ENCODE measurements around the gene OTUD7B. TPM values are rescaled to one million over a fixed set of nuclear protein-coding genes. Genes with fewer than 3 reads are reported as not detected.
"Not testable (repeated sequence)": the region's sequence is repeated elsewhere in the genome, so short reads cannot be mapped to it uniquely, and the experiment has no call there.

Gene OTUD7B
- total RNA-seq, 1 experiment from 2014 or later = 19.0 TPM

- H3K27me3 ChIP-seq (replicated peaks; ENCODE audit: insufficient read depth, low read depth, low read length, poor library complexity) = no peaks in the 10 kb centered on the region
- no TSS peak for BruUV-seq (replicated peaks)
- TF ChIP-seq EZH2 (IDR thresholded peaks at IDR 0.05; ENCODE audit: borderline replicate concordance, low read depth, low read length, poor library complexity, severe bottlenecking) = no peak
- TF ChIP-seq CTCF (conservative IDR thresholded peaks at IDR 0.05; ENCODE audit: low read depth, low read length) = no peak
- intact Hi-C loops (cut with micrococcal nuclease; ENCODE audit: unreplicated experiment) = no loop called here
- H3K36me3 ChIP-seq (ENCODE audit: insufficient read depth, low read length, poor library complexity, severe bottlenecking) = no peaks in the 10 kb centered on the region
- H3K27ac ChIP-seq (ENCODE audit: low read depth, low read length, poor library complexity, severe bottlenecking) = no peak overlapping the region
- no peaks in the 10 kb centered on the region for H3K9me3 ChIP-seq (ENCODE audit: low read depth, low read length, poor library complexity, severe bottlenecking)
- ChIA-PET CTCF (interaction anchor here (0.9 kb wide), 1 partner anchor 133 kb away, joined by 6 read pairs; no protein-coding TSS in a partner anchor), POLR2A (ENCODE audit: low non-redundant PET) (no interaction called here)
- no peaks in the 10 kb centered on the region for H3K4me1 ChIP-seq (ENCODE audit: insufficient read depth, low read length, poor library complexity, severe bottlenecking)
- no peak for DNase-seq (ENCODE audit: low spot score)
- no peak overlapping the region for H3K4me3 ChIP-seq (ENCODE audit: low read depth, low read length, poor library complexity, severe bottlenecking)
Measured at GRCh38 chr1:150053926-150054325, 43.4 kb upstream of the OTUD7B start.

GRCh38 chr1:150051905-150052412 is 41.4 kb upstream of the OTUD7B start:
- H3K9me3 ChIP-seq (ENCODE audit: low read depth, low read length, poor library complexity, severe bottlenecking); BruUV-seq (replicated peaks); H3K27ac ChIP-seq (ENCODE audit: low read depth, low read length, poor library complexity, severe bottlenecking); CTCF ChIA-PET; H3K27me3 ChIP-seq (replicated peaks; ENCODE audit: insufficient read depth, low read depth, low read length, poor library complexity); POLR2A ChIA-PET (ENCODE audit: low non-redundant PET); H3K4me3 ChIP-seq (ENCODE audit: low read depth, low read length, poor library complexity, severe bottlenecking); H3K4me1 ChIP-seq (ENCODE audit: insufficient read depth, low read length, poor library complexity, severe bottlenecking); H3K36me3 ChIP-seq (ENCODE audit: insufficient read depth, low read length, poor library complexity, severe bottlenecking); DNase-seq (ENCODE audit: low spot score): not testable (repeated sequence)
- intact Hi-C loops (cut with micrococcal nuclease; ENCODE audit: unreplicated experiment) = loop anchor here (2.0 kb wide), 1 partner anchor 89 kb away; no protein-coding TSS in a partner anchor

- H3K4me1 ChIP-seq (ENCODE audit: insufficient read depth, low read length, poor library complexity, severe bottlenecking) = no peaks in the 10 kb centered on the region
- TF ChIP-seq CTCF (conservative IDR thresholded peaks at IDR 0.05; ENCODE audit: low read depth, low read length) (no peak), EZH2 (IDR thresholded peaks at IDR 0.05; ENCODE audit: borderline replicate concordance, low read depth, low read length, poor library complexity, severe bottlenecking) (no peak)
- ChIA-PET POLR2A (ENCODE audit: low non-redundant PET) (interaction anchor here (0.7 kb wide), 1 partner anchor 123 kb away, joined by 3 read pairs; no protein-coding TSS in a partner anchor), CTCF (interaction anchor here (1.0 kb wide), 1 partner anchor 163 kb away, joined by 3 read pairs; no protein-coding TSS in a partner anchor)
- BruUV-seq (replicated peaks) = no TSS peak
- intact Hi-C loops (cut with micrococcal nuclease; ENCODE audit: unreplicated experiment) = loop anchor here (2.0 kb wide), 1 partner anchor 88 kb away; no protein-coding TSS in a partner anchor
- no peaks in the 10 kb centered on the region for H3K36me3 ChIP-seq (ENCODE audit: insufficient read depth, low read length, poor library complexity, severe bottlenecking)
- no peak for DNase-seq (ENCODE audit: low spot score)
- no peak overlapping the region for H3K27ac ChIP-seq (ENCODE audit: low read depth, low read length, poor library complexity, severe bottlenecking)
- H3K9me3 ChIP-seq (ENCODE audit: low read depth, low read length, poor library complexity, severe bottlenecking) = no peaks in the 10 kb centered on the region
- H3K27me3 ChIP-seq (replicated peaks; ENCODE audit: insufficient read depth, low read depth, low read length, poor library complexity) = no peaks in the 10 kb centered on the region
- H3K4me3 ChIP-seq (ENCODE audit: low read depth, low read length, poor library complexity, severe bottlenecking) = no peak overlapping the region
Measured at GRCh38 chr1:150051089-150051373, 40.5 kb upstream of the OTUD7B start.

- Histone ChIP-seq H3K27me3 (replicated peaks; ENCODE audit: insufficient read depth, low read depth, low read length, poor library complexity) (no peaks in the 10 kb centered on the region), H3K9me3 (ENCODE audit: low read depth, low read length, poor library complexity, severe bottlenecking) (no peaks in the 10 kb centered on the region), H3K4me3 (ENCODE audit: low read depth, low read length, poor library complexity, severe bottlenecking) (no peak overlapping the region), H3K4me1 (ENCODE audit: insufficient read depth, low read length, poor library complexity, severe bottlenecking) (no peaks in the 10 kb centered on the region), H3K27ac (ENCODE audit: low read depth, low read length, poor library complexity, severe bottlenecking) (no peak overlapping the region), H3K36me3 (ENCODE audit: insufficient read depth, low read length, poor library complexity, severe bottlenecking) (no peaks in the 10 kb centered on the region)
- ChIA-PET CTCF (interaction anchor here (1.0 kb wide), 1 partner anchor 161 kb away, joined by 3 read pairs; no protein-coding TSS in a partner anchor), POLR2A (ENCODE audit: low non-redundant PET) (no interaction called here)
- DNase-seq (ENCODE audit: low spot score) = no peak
- no TSS peak for BruUV-seq (replicated peaks)
- TF ChIP-seq EZH2 (IDR thresholded peaks at IDR 0.05; ENCODE audit: borderline replicate concordance, low read depth, low read length, poor library complexity, severe bottlenecking) = no peak
- TF ChIP-seq CTCF (conservative IDR thresholded peaks at IDR 0.05; ENCODE audit: low read depth, low read length) = no peak
- intact Hi-C loops (cut with micrococcal nuclease; ENCODE audit: unreplicated experiment) = loop anchor here (2.0 to 5.0 kb wide), 2 partner anchors 87 to 153 kb away; partner anchors contain the start of gene BOLA1
Measured at GRCh38 chr1:150049926-150050325, 39.4 kb upstream of the OTUD7B start.
